ENCODE results near the gene ANKRD1.
"Not testable (repeated sequence)": the region's sequence is repeated elsewhere in the genome, so short reads cannot be mapped to it uniquely, and the experiment has no call there.

Gene ANKRD1

GRCh38 chr10:90920986-90921666 is at the start of gene ANKRD1:
TSS of gene ANKRD1 (minus strand) at chr10:90921087. CDS start at chr10:90921027, 60 bp downstream.
- DNase-seq: no peak

GRCh38 chr10:90969947-90970673 is 49.2 kb upstream of the ANKRD1 start:
- DNase-seq: no peak

GRCh38 chr10:90969121-90969534 is 48.2 kb upstream of the ANKRD1 start:
- DNase-seq: no peak

GRCh38 chr10:90968328-90969081 is 47.6 kb upstream of the ANKRD1 start:
- DNase-seq: no peak

- DNase-seq: no peak
Measured at GRCh38 chr10:90967865-90968264, 47.0 kb upstream of the ANKRD1 start.

GRCh38 chr10:90966146-90966545 is 45.3 kb upstream of the ANKRD1 start:
- no peak for DNase-seq

- DNase-seq: no peak
Measured at GRCh38 chr10:90965720-90966119, 44.8 kb upstream of the ANKRD1 start.

GRCh38 chr10:90964781-90965465 is 44.0 kb upstream of the ANKRD1 start:
- DNase-seq: no peak

- DNase-seq: no peak
Measured at GRCh38 chr10:90963331-90963730, 42.4 kb upstream of the ANKRD1 start.

GRCh38 chr10:90960355-90960814 is 39.5 kb upstream of the ANKRD1 start:
- DNase-seq: peak; percentile 25

- no peak for DNase-seq
Measured at GRCh38 chr10:90959826-90960225, 38.9 kb upstream of the ANKRD1 start.

- DNase-seq: no peak
Measured at GRCh38 chr10:90958781-90959180, 37.9 kb upstream of the ANKRD1 start.

GRCh38 chr10:90947030-90947960 is 26.4 kb upstream of the ANKRD1 start:
- peak; percentile 46 for DNase-seq

GRCh38 chr10:90945491-90946070 is 24.7 kb upstream of the ANKRD1 start:
- DNase-seq: no peak

GRCh38 chr10:90944749-90945148 is 23.9 kb upstream of the ANKRD1 start:
- no peak for DNase-seq

- DNase-seq: not testable (repeated sequence)
Measured at GRCh38 chr10:90942980-90943379, 22.1 kb upstream of the ANKRD1 start.

GRCh38 chr10:90939648-90940047 is 18.8 kb upstream of the ANKRD1 start:
- DNase-seq: no peak

- no peak for DNase-seq
Measured at GRCh38 chr10:90939116-90939515, 18.2 kb upstream of the ANKRD1 start.

- DNase-seq: no peak
Measured at GRCh38 chr10:90937645-90938258, 16.9 kb upstream of the ANKRD1 start.

- DNase-seq: no peak
Measured at GRCh38 chr10:90936276-90936659, 15.4 kb upstream of the ANKRD1 start.

All from activated CD4-positive, alpha-beta T cell treated with anti-CD3 and anti-CD28 coated beads, Interleukin-2, amount 50 U/mL, for 16 hours (primary cell).